ENCODE measurements around the gene PCDHB5.
"Not testable (repeated sequence)": the region's sequence is repeated elsewhere in the genome, so short reads cannot be mapped to it uniquely, and the experiment has no call there.

Gene PCDHB5

DNA sequence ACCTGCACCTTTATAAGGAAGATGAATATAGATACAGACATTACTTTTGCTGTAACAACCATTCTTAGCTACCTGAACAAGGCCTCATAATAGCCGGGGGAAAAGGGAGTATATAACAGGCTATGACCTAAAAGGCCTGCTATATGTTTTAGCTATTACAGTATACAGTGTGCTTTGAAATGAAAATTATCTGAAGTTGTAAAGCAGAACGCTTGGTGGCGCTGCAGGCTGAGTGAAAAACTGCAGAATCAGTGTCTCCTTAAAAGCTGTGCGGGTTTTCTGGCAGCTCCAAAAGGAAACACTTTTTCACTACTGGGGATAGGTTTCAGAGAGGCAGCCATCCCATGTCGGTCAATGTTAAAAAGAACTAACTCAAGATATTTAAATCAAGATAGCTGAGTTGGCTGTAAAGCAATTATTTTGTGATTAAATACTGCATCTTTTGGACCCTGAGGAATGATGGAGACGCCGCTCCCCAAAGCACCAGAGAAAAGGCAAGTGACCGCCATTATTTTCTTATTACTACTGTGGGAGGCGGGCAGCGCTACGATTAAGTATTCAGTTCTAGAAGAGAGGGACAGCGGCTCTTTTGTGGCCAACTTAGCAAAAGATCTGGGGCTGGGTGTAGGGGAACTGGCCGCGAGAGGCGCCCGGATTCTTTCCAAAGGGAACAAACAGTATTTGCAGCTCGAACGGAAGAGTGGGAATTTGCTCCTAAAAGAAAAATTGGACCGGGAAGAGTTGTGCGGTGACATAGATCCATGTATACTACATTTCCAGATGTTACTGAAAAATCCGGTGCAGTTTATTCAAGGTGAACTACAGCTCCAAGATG lies 20.8 kb downstream of the PCDHB5 start:
- H3K79me2 ChIP-seq: no peaks in the 10 kb centered on the region
- no peak overlapping the region for H3K4me2 ChIP-seq (ENCODE audit: low read length)
- H2AFZ ChIP-seq: no peak overlapping the region
- H3K27me3 ChIP-seq (ENCODE audit: control insufficient read depth, insufficient read depth, low read length): peaks cover 5% of the 10 kb centered on the region
- TF ChIP-seq, protein P1, sequence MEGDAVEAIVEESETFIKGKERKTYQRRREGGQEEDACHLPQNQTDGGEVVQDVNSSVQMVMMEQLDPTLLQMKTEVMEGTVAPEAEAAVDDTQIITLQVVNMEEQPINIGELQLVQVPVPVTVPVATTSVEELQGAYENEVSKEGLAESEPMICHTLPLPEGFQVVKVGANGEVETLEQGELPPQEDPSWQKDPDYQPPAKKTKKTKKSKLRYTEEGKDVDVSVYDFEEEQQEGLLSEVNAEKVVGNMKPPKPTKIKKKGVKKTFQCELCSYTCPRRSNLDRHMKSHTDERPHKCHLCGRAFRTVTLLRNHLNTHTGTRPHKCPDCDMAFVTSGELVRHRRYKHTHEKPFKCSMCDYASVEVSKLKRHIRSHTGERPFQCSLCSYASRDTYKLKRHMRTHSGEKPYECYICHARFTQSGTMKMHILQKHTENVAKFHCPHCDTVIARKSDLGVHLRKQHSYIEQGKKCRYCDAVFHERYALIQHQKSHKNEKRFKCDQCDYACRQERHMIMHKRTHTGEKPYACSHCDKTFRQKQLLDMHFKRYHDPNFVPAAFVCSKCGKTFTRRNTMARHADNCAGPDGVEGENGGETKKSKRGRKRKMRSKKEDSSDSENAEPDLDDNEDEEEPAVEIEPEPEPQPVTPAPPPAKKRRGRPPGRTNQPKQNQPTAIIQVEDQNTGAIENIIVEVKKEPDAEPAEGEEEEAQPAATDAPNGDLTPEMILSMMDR (IDR thresholded peaks at IDR 0.05): no peak
- no peaks in the 10 kb centered on the region for H3K36me3 ChIP-seq (ENCODE audit: control insufficient read depth, insufficient read depth, low read length)
- no peaks in the 10 kb centered on the region for H3K9me3 ChIP-seq (ENCODE audit: control insufficient read depth, low read length)
- no peaks in the 10 kb centered on the region for H3K4me1 ChIP-seq
- H3K27ac ChIP-seq: no peak overlapping the region
- no peak overlapping the region for H3K4me3 ChIP-seq (ENCODE audit: low read depth, low read length)
- H3K9ac ChIP-seq: no peak overlapping the region

DNA sequence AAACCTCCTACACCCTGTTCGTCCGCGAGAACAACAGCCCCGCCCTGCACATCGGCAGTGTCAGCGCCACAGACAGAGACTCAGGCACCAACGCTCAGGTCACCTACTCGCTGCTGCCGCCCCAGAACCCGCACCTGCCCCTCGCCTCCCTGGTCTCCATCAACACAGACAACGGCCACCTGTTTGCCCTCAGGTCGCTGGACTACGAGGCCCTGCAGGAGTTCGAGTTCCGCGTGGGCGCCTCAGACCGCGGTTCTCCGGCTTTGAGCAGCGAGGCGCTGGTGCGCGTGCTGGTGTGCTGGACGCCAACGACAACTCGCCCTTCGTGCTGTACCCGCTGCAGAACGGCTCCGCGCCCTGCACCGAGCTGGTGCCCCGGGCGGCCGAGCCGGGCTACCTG lies 22.4 kb downstream of the PCDHB5 start:
- not testable (repeated sequence) for H3K27me3 ChIP-seq (ENCODE audit: control insufficient read depth, insufficient read depth, low read length); H2AFZ ChIP-seq; H3K9me3 ChIP-seq (ENCODE audit: control insufficient read depth, low read length); H3K79me2 ChIP-seq; H3K4me2 ChIP-seq (ENCODE audit: low read length); H3K4me3 ChIP-seq (ENCODE audit: low read depth, low read length); H3K4me1 ChIP-seq; H3K36me3 ChIP-seq (ENCODE audit: control insufficient read depth, insufficient read depth, low read length); H3K27ac ChIP-seq; H3K9ac ChIP-seq

DNA sequence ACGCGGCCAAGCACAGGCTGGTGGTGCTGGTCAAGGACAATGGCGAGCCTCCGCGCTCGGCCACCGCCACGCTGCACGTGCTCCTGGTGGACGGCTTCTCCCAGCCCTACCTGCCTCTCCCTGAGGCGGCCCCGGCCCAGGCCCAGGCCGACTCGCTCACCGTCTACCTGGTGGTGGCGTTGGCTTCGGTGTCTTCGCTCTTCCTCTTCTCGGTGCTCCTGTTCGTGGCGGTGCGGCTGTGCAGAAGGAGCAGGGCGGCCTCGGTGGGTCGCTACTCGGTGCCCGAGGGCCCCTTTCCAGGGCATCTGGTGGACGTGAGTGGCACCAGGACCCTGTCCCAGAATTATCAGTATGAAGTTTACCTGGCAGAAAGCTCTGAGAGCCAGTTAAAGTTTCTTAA lies 22.9 kb downstream of the PCDHB5 start:
- not testable (repeated sequence) for H3K9me3 ChIP-seq (ENCODE audit: control insufficient read depth, low read length); H2AFZ ChIP-seq; H3K27ac ChIP-seq; H3K36me3 ChIP-seq (ENCODE audit: control insufficient read depth, insufficient read depth, low read length); H3K4me1 ChIP-seq; H3K4me2 ChIP-seq (ENCODE audit: low read length); H3K9ac ChIP-seq; H3K27me3 ChIP-seq (ENCODE audit: control insufficient read depth, insufficient read depth, low read length); H3K79me2 ChIP-seq; H3K4me3 ChIP-seq (ENCODE audit: low read depth, low read length)

DNA sequence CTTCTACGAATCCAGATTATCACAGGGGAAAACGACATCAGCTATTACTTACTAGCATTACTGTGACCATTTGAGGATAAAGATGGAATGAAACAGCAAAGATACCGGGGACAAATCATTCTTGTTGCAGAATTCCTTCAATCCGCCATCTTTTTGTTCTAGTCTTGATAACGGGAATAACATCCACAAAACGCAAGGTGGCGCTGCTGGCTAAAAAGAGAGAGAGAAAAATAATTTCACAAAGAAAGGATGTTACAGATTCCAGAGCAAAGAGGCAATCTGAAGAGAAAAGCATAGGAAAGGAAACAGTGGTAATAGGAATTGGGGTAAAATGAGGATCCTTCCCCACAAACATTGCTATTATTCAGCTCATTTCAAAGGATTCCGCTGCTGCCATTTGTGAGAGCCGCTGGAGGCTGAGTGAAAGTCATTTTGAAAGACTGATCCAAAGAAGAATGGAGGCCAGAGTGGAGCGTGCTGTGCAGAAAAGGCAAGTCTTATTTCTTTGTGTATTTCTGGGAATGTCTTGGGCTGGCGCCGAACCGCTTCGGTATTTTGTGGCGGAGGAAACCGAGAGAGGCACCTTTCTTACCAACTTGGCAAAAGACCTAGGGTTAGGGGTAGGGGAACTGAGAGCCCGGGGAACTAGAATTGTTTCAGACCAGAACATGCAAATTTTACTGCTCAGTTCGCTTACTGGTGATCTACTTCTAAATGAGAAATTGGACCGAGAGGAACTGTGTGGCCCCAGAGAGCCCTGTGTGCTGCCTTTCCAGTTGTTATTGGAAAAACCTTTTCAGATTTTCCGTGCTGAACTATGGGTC lies 37.6 kb downstream of the PCDHB5 start, which contains the start of gene PCDHB7:
Gene PCDHB7, plus strand, starts transcription at position 264 of the 824 bp plus-strand sequence. Its CDS starts 192 bp downstream, at position 456.
- Histone ChIP-seq H3K4me2 (ENCODE audit: low read length) (no peak within 1 kb of the TSS), H3K4me3 (ENCODE audit: low read depth, low read length) (no peak within 1 kb of the TSS), H3K27ac (no peak within 1 kb of the TSS), H3K79me2 (no peaks in the 10 kb centered on the region), H3K27me3 (ENCODE audit: control insufficient read depth, insufficient read depth, low read length) (peaks cover 3% of the 10 kb centered on the region), H3K9ac (no peak within 1 kb of the TSS), H3K4me1 (no peaks in the 10 kb centered on the region), H3K36me3 (ENCODE audit: control insufficient read depth, insufficient read depth, low read length) (no peaks in the 10 kb centered on the region), H3K9me3 (ENCODE audit: control insufficient read depth, low read length) (no peaks in the 10 kb centered on the region), H2AFZ (no peak within 1 kb of the TSS)
- TF ChIP-seq, protein P1 (IDR thresholded peaks at IDR 0.05): no peak

DNA sequence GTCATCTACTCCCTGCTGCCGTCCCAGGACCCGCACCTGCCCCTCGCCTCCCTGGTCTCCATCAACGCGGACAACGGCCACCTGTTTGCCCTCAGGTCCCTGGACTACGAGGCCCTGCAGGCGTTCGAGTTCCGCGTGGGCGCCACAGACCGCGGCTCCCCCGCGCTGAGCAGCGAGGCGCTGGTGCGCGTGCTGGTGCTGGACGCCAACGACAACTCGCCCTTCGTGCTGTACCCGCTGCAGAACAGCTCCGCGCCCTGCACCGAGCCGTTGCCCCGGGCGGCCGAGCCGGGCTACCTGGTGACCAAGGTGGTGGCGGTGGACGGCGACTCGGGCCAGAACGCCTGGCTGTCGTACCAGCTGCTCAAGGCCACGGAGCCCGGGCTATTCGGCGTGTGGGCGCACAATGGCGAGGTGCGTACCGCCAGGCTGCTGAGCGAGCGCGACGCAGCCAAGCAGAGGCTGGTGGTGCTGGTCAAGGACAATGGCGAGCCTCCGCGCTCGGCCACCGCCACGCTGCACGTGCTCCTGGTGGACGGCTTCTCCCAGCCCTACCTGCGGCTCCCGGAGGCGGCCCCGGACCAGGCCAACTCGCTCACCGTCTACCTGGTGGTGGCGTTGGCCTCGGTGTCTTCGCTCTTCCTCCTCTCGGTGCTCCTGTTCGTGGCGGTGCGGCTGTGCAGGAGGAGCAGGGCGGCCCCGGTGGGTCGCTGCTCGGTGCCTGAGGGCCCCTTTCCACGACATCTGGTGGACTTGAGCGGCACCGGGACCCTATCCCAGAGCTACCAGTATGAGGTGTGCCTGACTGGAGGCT lies 39.5 kb downstream of the PCDHB5 start:
- H3K4me3 ChIP-seq (ENCODE audit: low read depth, low read length); H3K36me3 ChIP-seq (ENCODE audit: control insufficient read depth, insufficient read depth, low read length); H3K79me2 ChIP-seq; H3K9ac ChIP-seq; H3K27ac ChIP-seq; H3K4me2 ChIP-seq (ENCODE audit: low read length); H3K4me1 ChIP-seq; H3K9me3 ChIP-seq (ENCODE audit: control insufficient read depth, low read length); H2AFZ ChIP-seq; H3K27me3 ChIP-seq (ENCODE audit: control insufficient read depth, insufficient read depth, low read length): not testable (repeated sequence)

All from parathyroid adenoma (tissue), 2 donors.